HS-5 (cell line): Measurements from ENCODE around the gene DLAT.
A peak's percentile ranks its signal among the peaks of the same experiment; 100 is the strongest.
"Not testable (repeated sequence)": the region's sequence is repeated elsewhere in the genome, so short reads cannot be mapped to it uniquely, and the experiment has no call there.

Source experiments
- DNase-seq: peaks from one replicate; pipeline ENCODE4 v3.0.0-alpha.2; 2012; ENCODE audit warnings: low read depth

The DLAT gene

DNA sequence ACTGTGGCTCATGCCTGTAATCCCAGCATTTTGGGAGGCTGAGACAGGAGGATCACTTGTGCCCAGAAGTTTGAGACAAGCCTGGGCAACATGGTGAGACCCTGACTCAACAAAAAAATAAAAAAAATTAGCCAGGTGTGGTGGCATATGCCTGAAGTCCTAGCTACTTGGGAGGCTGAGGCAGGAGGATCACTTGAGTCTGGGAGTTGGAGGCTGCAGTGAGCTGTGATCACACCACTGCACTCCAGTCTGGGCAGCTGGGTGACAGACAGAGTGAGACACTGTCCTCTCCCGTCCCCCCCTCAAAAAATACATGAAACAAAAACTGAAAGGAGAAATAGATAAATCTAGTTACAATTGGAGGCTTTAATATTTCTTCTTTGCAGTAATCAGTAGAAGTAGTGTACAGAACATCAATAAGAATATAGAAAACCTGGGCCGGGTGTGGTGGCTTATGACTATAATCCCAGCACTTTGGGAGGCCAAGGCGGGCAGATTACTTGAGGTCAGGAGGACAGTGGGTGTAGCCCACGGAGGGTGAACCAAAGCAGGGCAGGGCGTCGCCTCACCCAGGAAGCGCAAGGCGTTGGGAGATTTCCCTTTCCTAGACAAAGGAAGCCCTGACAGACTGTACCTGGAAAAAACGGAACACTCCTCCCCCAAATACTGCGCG, 19.6 kb upstream of the DLAT start:
- no peak for DNase-seq

- not testable (repeated sequence) for DNase-seq
Measured at GRCh38 chr11:112006095-112006441, 19.1 kb upstream of the DLAT start.

DNA sequence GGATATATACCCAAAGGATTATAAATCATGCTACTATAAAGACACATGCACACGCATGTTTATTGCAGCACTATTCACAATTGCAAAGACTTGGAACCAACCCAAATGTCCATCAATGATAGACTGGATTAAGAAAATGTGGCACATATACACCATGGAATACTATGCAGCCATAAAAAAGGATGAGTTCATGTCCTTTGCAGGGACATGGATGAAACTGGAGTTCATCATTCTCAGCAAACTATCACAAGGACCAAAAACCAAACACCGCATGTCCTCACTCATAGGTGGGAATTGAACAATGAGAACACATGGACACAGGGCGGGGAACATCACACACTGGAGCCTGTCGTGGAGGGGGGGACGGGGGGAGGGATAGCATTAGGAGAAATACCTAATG, 13.8 kb upstream of the DLAT start:
- DNase-seq = not testable (repeated sequence)

- peak; percentile 24 for DNase-seq
Measured at GRCh38 chr11:112012874-112013273, 12.3 kb upstream of the DLAT start.

- no peak for DNase-seq
Measured at GRCh38 chr11:112013497-112014164, 11.6 kb upstream of the DLAT start.

- no peak for DNase-seq
Measured at GRCh38 chr11:112016088-112016764, 9.0 kb upstream of the DLAT start.

GRCh38 chr11:112016765-112017376, 8.3 kb upstream of the DLAT start:
- peak; percentile 47 for DNase-seq

DNA sequence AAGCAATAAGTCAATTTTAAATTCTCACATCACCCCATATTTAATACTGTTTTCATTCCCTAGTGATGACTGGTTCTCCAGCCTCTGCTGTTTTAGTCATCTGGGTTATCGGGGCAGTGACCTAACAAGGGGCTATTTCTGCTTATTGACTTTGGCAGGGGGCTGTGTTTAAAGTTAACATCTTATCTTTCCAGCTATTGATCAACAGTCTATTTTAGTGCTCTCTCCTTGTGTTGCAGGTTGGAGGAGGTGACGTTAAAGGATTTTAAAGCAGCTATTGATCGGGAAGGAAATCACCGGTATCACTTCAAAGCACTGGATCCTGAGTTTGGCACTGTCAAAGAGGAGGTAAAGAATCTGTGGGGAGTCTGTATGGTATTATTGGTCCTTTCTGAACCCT, 7.7 kb upstream of the DLAT start:
- DNase-seq = no peak

- no peak for DNase-seq
Measured at GRCh38 chr11:112019066-112019465, 6.1 kb upstream of the DLAT start.

DNA sequence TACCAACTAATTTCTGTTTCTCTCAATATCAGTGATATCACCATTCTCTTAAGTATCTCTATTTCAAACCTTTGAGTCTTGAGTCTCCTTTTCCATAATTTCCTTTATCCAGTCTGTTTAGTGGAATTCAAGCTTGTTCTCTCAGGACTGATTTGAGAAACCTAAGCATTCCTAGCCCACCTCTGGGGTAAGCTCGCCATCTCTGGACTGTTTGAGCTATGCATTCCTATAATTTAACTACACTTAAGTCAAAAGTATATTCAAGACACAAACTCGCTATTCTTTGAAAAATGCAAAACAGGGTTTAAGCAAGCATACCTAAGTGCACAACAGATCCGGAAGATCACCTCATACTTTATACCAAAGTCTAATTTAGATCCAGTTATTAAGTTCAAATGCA, 2.1 kb upstream of the DLAT start:
- DNase-seq = no peak

- DNase-seq = no peak
Measured at GRCh38 chr11:112024178-112024772, 933 bp upstream of the DLAT start.

DNA sequence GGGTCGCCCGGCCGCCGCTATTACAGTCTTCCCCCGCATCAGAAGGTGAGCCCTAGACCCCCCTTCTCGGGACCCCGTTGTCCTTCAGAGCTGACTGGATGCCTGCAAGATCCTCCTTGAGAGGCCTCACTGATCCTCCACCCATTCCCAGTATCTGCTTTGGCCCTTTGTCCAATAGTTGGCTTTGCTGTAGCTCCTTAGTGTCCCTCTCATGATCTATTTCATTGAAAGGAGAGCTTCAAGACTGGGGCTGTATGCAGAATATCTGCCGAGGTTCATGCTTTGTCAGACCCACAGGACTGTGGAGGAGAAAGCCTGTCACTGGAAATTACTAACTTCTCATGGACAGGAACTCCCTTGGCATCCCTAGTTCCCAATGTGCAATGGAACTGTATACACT, 499 bp downstream of the DLAT start:
- no peak for DNase-seq

DNA sequence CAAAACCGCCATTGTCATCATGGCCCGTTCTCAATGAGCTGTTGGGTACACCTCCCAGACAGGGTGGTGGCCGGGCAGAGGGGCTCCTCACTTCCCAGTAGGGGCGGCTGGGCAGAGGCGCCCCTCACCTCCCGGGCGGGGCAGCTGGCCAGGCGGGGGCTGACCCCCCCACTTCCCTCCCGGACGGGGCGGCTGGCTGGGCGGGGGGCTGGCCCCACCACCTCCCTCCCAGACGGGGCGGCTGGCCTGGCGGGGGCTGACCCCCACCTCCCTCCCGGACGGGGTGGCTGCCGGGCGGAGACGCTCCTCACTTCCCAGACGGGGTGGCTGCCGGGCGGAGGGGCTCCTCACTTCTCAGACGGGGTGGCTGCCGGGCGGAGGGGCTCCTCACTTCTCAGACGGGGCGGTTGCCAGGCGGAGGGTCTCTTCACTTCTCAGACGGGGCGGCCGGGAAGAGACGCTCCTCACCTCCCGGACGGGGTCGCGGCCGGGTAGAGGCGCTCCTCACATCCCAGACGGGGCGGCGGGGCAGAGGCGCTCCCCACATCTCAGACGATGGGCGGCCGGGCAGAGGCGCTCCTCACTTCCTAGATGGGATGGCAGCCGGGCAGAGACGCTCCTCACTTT, 1.7 kb downstream of the DLAT start:
- not testable (repeated sequence) for DNase-seq

GRCh38 chr11:112029460-112029859, 4.3 kb downstream of the DLAT start:
- no peak for DNase-seq

DNA sequence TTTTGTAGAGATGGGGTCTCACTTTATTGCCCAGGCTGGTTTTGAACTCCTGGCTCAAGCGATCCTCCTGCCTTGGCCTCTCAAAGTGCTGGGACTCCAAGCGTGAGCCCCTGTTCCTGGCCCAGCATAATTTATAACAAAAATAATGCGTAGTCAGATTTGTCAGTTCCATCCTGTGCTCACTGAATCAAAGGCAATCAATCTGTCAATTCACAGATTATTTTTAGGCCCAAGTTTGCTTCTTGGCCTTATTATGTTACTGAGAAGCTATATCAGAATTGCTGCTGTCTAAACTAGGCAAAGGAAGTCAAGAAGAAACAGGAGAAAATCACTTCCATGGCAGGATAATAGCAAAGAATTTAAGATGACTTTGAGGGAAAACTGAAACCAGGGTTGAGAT, 8.7 kb downstream of the DLAT start:
- DNase-seq = no peak

- no peak for DNase-seq
Measured at GRCh38 chr11:112037527-112037926, 12.3 kb downstream of the DLAT start.

DNA sequence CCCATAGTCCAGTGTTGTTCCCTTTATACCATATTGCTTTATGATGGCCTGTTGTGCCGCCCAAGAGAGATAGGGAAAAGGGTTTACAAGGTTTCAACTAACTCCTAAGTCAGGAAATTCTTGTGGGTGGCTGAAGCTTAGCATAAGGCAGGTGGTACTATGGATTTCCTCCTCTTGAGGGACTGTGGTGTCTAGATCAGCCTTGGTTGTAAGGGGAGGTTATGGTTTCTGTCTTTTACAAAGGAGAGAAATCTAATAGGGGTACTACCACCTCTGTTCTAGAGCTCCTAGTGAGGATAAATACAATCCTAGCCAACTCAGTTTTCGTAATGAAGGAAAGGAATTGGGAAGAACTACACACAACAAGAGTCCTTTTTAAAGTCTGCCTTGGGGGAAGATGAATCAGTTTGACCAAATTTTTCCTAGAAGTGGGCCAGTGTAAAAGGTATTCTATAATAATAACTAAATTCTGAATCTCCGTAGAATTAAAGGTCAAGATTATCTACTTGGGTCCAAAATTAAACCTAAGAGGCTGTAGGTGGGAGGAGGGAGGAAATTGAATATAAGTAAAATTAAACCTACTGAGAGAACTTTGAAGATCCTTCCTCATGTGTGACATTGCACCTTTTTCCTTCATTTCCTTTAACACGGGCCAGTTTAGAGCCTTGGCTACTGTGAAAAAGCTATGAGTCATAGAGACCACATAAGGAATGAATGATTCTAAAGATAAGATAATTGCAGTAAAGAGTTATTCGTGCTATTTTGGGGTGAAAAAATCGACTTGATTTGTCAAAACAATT, 17.2 kb downstream of the DLAT start:
- DNase-seq = no peak

DNA sequence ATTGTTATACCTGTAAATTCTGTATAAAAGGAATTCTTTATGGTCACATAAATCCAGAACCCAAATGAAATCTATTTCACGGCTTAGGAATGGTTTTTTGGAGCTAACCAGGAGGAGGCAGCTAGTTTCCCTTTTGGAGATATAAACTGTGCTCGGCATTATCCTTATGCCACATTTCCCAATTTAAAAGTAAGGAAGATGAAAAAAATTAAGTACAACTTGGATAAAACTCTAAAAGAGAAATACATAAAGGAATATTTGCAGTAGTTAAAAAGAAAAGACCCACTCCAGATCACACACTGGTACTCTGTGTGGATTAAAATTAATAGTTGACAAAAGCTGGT, 17.7 kb downstream of the DLAT start:
- no peak for DNase-seq

DNA sequence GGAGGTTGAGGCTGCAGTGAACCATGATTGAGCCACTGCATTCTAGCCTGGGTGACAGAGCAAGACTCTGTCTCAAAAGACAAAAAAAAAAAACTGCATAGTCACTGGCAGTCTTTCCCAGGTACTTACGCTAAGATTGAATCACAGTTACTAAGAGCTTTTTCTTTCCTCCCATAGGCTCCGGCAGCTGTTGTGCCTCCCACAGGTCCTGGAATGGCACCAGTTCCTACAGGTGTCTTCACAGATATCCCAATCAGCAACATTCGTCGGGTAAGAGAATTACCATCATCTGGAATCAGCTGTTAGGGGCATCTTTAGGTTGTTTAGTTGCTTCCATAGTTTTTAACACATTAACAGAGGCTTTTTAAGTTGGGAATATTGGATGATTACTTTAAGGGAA, 19.8 kb downstream of the DLAT start:
- no peak for DNase-seq

- not testable (repeated sequence) for DNase-seq
Measured at GRCh38 chr11:112046647-112047046, 21.4 kb downstream of the DLAT start.

GRCh38 chr11:112048256-112048655, 23.0 kb downstream of the DLAT start:
- not testable (repeated sequence) for DNase-seq
